DOHH2 (cell line): ENCODE results near the gene TMEM132D.

Experiments used
- EZH2phosphoT487 ChIP-seq: fragments of 200-600 bp; sonication (generic); IDR thresholded peaks from 2 replicates; pipeline ENCODE4 v1.6.1; 2017; ENCODE audit warnings: borderline replicate concordance, mild to moderate bottlenecking, antibody characterized with exemption, low read length, moderate library complexity, mixed read lengths
- TF ChIP-seq, protein P1 (sequence below): fragments of 200-600 bp; sonication (generic); IDR thresholded peaks from one replicate; pipeline ENCODE4 v1.5.1; 2014; ENCODE audit warnings: antibody characterized with exemption, mild to moderate bottlenecking, low read depth, low read length; ENCODE audit not compliant: poor library complexity, severe bottlenecking

DNA sequence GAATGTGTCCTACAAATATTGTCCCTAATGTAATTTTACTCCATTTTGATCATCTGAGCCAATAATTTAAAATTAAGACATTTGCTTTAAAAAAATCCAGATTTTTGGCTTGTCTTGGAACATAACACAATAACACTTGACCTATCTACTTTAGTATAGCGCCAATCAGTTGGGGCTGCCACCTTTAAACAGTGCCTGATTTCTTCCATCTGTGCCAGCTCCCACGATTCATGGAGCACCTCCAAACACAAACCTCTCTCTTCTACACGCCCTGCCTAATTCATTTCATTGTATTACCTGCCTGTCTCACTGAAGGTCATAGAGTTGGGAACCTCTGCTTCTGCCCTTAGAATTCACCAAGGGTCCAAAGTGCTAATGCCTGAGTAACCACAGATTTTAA is 352.4 kb downstream of the TMEM132D start:
- TF ChIP-seq, protein P1, sequence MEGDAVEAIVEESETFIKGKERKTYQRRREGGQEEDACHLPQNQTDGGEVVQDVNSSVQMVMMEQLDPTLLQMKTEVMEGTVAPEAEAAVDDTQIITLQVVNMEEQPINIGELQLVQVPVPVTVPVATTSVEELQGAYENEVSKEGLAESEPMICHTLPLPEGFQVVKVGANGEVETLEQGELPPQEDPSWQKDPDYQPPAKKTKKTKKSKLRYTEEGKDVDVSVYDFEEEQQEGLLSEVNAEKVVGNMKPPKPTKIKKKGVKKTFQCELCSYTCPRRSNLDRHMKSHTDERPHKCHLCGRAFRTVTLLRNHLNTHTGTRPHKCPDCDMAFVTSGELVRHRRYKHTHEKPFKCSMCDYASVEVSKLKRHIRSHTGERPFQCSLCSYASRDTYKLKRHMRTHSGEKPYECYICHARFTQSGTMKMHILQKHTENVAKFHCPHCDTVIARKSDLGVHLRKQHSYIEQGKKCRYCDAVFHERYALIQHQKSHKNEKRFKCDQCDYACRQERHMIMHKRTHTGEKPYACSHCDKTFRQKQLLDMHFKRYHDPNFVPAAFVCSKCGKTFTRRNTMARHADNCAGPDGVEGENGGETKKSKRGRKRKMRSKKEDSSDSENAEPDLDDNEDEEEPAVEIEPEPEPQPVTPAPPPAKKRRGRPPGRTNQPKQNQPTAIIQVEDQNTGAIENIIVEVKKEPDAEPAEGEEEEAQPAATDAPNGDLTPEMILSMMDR, result no peak
- no peak for TF ChIP-seq EZH2phosphoT487
